Endothelial cell of umbilical vein (primary cell): ENCODE results near the gene PIGV. TPM values are rescaled to one million over a fixed set of nuclear protein-coding genes. Genes with fewer than 3 reads are reported as not detected.

Experiments used
- BruUV-seq: library from RNA; stranded (reverse); fragments of 400-500 nt; replicated peaks from 2 replicates; lab custom pipeline; 2021; lab: Mats Ljungman, UMichigan
- CTCF ChIA-PET: fragments of 300-600, 350-600 bp; sonication (Branson Sonifier 250); formaldehyde crosslinking; loops from one replicate; lab custom pipeline; 2021; ENCODE audit warnings: antibody characterized with exemption, inconsistent platforms; lab: Charles Lee
- POLR2A ChIA-PET: fragments of 300-600, 350-600 bp; sonication (Branson Sonifier 250); formaldehyde crosslinking; loops from one replicate; lab custom pipeline; 2021; ENCODE audit warnings: antibody characterized with exemption, inconsistent platforms; lab: Charles Lee
- DNase-seq: peaks from one replicate; pipeline ENCODE4 v3.0.0-alpha.2; 2011; ENCODE audit warnings: low read depth, low spot score
- FAIRE-seq: peaks from 2 replicates; lab custom pipeline; 2011; peaks lifted over from hg19 to GRCh38; lab: Jason Lieb, UNC
- H2AFZ ChIP-seq: 2 replicates; pipeline ENCODE4 v1.6.0; 2012; ENCODE audit warnings: low read depth, low read length, control low read depth, inconsistent platforms
- H3K27ac ChIP-seq: 2 replicates; pipeline ENCODE4 v1.5.1; 2011; ENCODE audit warnings: low read depth, mild to moderate bottlenecking, control low read depth, low read length, moderate library complexity; ENCODE audit not compliant: insufficient read depth
- H3K27me3 ChIP-seq, 2 experiments: 2 replicates each; pipeline versions ENCODE4 v1.6.0 to v1.6.1; 2011; ENCODE audit warnings: low read length in 2 of 2, mixed read lengths in 1 of 2; ENCODE audit not compliant: control insufficient read depth in 2 of 2, insufficient read depth in 2 of 2
- H3K36me3 ChIP-seq, 2 experiments: 2 replicates in 1 of 2; 3 replicates in 1 of 2; pipeline ENCODE4 v1.5.1; 2011; ENCODE audit warnings: low read length in 2 of 2, mild to moderate bottlenecking in 1 of 2, moderate library complexity in 1 of 2; ENCODE audit not compliant: control insufficient read depth in 2 of 2, insufficient read depth in 2 of 2; ENCODE audit errors: extremely low read depth in 1 of 2
- H3K4me1 ChIP-seq: 3 replicates; pipeline ENCODE4 v1.5.1; 2011; ENCODE audit warnings: mild to moderate bottlenecking, low read length; ENCODE audit not compliant: control insufficient read depth, insufficient read depth; ENCODE audit errors: extremely low read depth
- H3K4me2 ChIP-seq: 2 replicates; pipeline ENCODE4 v1.6.1; 2011; ENCODE audit warnings: low read length, control low read depth, mixed read lengths; ENCODE audit not compliant: insufficient read depth
- H3K4me3 ChIP-seq, 3 experiments: fragments of 200-600 bp in 1 of 3; sonication (generic), shearing (Covaris generic) in 1 of 3; replicated peaks in 1 of 3; 2 replicates each; pipeline ENCODE4 v1.5.1; 2011 to 2016; ENCODE audit warnings: control low read depth in 3 of 3, low read length in 3 of 3, mild to moderate bottlenecking in 2 of 3, inconsistent platforms in 1 of 3, low read depth in 1 of 3, moderate library complexity in 1 of 3; ENCODE audit not compliant: insufficient read depth in 1 of 3
- H3K79me2 ChIP-seq: 2 replicates; pipeline ENCODE4 v1.6.0; 2012; ENCODE audit warnings: low read length, inconsistent platforms; ENCODE audit not compliant: control insufficient read depth, insufficient read depth
- H3K9ac ChIP-seq: replicated peaks from 2 replicates; pipeline ENCODE3; 2011; ENCODE audit warnings: low read length, control low read depth; ENCODE audit not compliant: insufficient read depth; ENCODE audit errors: extremely low read depth
- H3K9me1 ChIP-seq: replicated peaks from 3 replicates; pipeline ENCODE4 v1.6.0; 2011; ENCODE audit warnings: mild to moderate bottlenecking, low read length; ENCODE audit not compliant: control insufficient read depth, insufficient read depth; ENCODE audit errors: extremely low read depth
- H3K9me3 ChIP-seq: replicated peaks from 2 replicates; pipeline ENCODE4 v1.5.1; 2012; ENCODE audit warnings: low read length, inconsistent platforms; ENCODE audit not compliant: control insufficient read depth, insufficient read depth
- H4K20me1 ChIP-seq: replicated peaks from 2 replicates; pipeline ENCODE3; 2011; ENCODE audit warnings: mild to moderate bottlenecking, low read length; ENCODE audit not compliant: control insufficient read depth, insufficient read depth; ENCODE audit errors: extremely low read depth
- EZH2 ChIP-seq: IDR thresholded peaks from 2 replicates; pipeline ENCODE4 v1.6.1; 2012; ENCODE audit warnings: borderline replicate concordance, low read depth, mild to moderate bottlenecking, moderate library complexity, low read length, inconsistent platforms; ENCODE audit not compliant: severe bottlenecking
- FOS ChIP-seq: IDR thresholded peaks from 2 replicates; pipeline ENCODE4 v1.6.1; 2011; ENCODE audit warnings: mild to moderate bottlenecking, low read length, moderate library complexity, borderline replicate concordance; ENCODE audit not compliant: insufficient read depth
- GATA2 ChIP-seq: IDR thresholded peaks from 2 replicates; pipeline ENCODE4 v1.7.0; 2011; ENCODE audit warnings: low read depth, mild to moderate bottlenecking, moderate library complexity, mixed read lengths, low read length; ENCODE audit not compliant: insufficient read length, insufficient read depth
- JUN ChIP-seq: IDR thresholded peaks from 2 replicates; pipeline ENCODE4 v1.6.1; 2011; ENCODE audit warnings: borderline replicate concordance, low read depth; ENCODE audit not compliant: insufficient read length, insufficient read depth
- MYC ChIP-seq: IDR thresholded peaks from one replicate; pipeline ENCODE4 v1.6.1; 2011; ENCODE audit warnings: mild to moderate bottlenecking, low read depth, low read length
- POLR2A ChIP-seq: IDR thresholded peaks from 2 replicates; pipeline ENCODE4 v1.6.1; 2012; ENCODE audit warnings: low read depth, mild to moderate bottlenecking, control low read depth, low read length
- POLR2AphosphoS5 ChIP-seq: IDR thresholded peaks from 2 replicates; pipeline ENCODE4 v1.6.1; 2012; ENCODE audit warnings: low read depth, mild to moderate bottlenecking, control low read depth, low read length, moderate library complexity; ENCODE audit not compliant: insufficient read depth
- dilution Hi-C: fragments of 300-500 bp; cut with MboI; formaldehyde crosslinking; loops from one replicate; pipeline ENCODE4 v1.15.0; 2019; ENCODE audit warnings: low sequenced_read_pairs; ENCODE audit not compliant: extremely low pct_ligation_motif_present
- intact Hi-C: fragments of 100-400 bp; cut with micrococcal nuclease; formaldehyde crosslinking; loops from one replicate; pipeline ENCODE4 v1.10.0; 2022
- polyA plus RNA-seq, 4 experiments: library from polyadenylated mRNA; depleted of rRNA in 3 of 4; stranded (reverse) in 3 of 4; unstranded in 1 of 4; fragments of >200 nt; gene quantifications; 2 replicates each; pipeline versions ENCODE4 v1.2.1 to v1.2.3, GENCODE V29; 2011 to 2012; ENCODE audit warnings: missing spikeins in 1 of 4
- total RNA-seq: library from RNA; stranded (reverse); gene quantifications from 2 replicates; pipeline ENCODE4 v1.2.3, GENCODE V29; 2021
- TF ChIP-seq, protein P1 (sequence below), 2 donors: IDR thresholded peaks; 1 replicate in 1 of 2; 2 replicates in 1 of 2; pipeline ENCODE4 v1.5.1; 2011; ENCODE audit warnings: low read length in 2 of 2, mild to moderate bottlenecking in 2 of 2, moderate library complexity in 2 of 2, control low read depth in 1 of 2, inconsistent platforms in 1 of 2, low read depth in 1 of 2; ENCODE audit not compliant: insufficient read depth in 1 of 2; ENCODE audit errors: extremely low read depth in 1 of 2
- TF ChIP-seq, protein P2 (sequence below): IDR thresholded peaks from 2 replicates; pipeline ENCODE4 v1.6.1; 2011; ENCODE audit not compliant: insufficient read depth, insufficient read length

PIGV gene
- total and polyA plus RNA-seq, 2 donors (not counting 3 experiments of a cell fraction or from before 2014, with no cell fraction given): 7.5 to 11.9 TPM

DNA sequence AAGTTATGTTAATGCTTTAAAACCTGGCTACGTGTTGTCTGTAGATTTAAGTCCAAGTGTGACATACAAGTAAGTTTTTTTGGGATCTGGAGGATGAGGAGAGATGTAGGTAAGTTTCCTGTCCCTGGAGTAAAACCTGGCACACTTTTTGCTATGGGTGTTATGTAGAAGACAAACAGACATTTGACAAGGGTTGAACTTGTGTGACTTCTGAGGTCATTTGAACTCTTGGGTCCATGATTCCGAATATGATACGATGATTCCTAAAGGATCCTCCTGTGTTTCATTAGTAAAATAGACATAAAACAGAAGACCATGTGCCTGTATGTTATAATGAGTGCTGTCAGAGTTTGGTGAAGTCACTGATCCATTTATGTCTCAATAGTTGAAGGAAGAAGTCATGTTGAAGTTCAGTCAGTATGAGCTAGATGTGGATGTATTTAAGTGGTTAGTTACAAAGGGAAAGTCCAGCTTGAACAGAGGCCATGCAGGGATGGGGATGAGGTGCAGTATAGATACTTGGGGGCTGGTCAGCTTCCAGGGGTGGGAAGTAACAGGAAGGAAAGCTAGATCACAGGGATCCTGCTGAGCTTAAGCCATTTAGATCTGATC is 47.6 kb upstream of the PIGV start:
- Histone ChIP-seq H3K9me1 (no peaks in the 10 kb centered on the region), H3K27ac (no peak overlapping the region), H3K4me3 (no peak overlapping the region), H4K20me1 (no peaks in the 10 kb centered on the region), H3K4me1 (peaks cover 20% of the 10 kb centered on the region), H3K4me2 (no peak overlapping the region), H3K79me2 (peaks cover 43% of the 10 kb centered on the region), H3K9ac (no peak overlapping the region), H2AFZ (no peak overlapping the region), H3K9me3 (no peaks in the 10 kb centered on the region), H3K27me3 (no peaks in the 10 kb centered on the region), H3K36me3 (peaks cover 4 to 10% of the 10 kb centered on the region in 2 experiments)
- FAIRE-seq: no peak
- DNase-seq: no peak
- intact Hi-C loops (no loop called here), dilution Hi-C loops (no loop called here)
- POLR2A ChIA-PET: interaction anchor here (0.5 kb wide), 1 partner anchor 796 kb away, joined by 4 read pairs; no protein-coding TSS in a partner anchor
- TF ChIP-seq POLR2A (no peak), FOS (no peak)
- CTCF ChIA-PET: interaction anchor here (1.0 to 1.5 kb wide), 3 partner anchors 13 to 138 kb away, joined by 3 read pairs; no protein-coding TSS in a partner anchor
- BruUV-seq: no TSS peak

DNA sequence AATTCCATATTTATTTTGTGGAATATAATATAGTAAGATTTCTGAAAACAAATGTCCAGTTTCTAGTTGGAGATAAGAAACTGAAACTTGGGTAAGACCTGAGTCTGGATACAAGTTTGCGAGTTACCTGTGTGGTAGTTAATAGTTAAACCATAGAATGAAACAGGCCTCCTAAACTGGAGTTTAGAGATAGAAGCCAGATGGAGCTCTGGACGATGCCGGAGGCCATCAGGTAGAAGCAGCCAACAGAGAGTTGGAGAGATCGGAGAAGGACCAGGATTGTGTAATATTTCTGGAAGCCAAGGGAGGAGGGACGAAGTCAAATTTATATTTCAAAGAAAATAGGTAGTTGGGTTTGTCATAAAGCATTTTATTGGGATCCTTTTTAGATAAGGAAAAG is 46.8 kb upstream of the PIGV start:
- Histone ChIP-seq H3K9me1 (no peaks in the 10 kb centered on the region), H3K27me3 (no peaks in the 10 kb centered on the region), H3K9ac (no peak overlapping the region), H3K79me2 (peaks cover 44% of the 10 kb centered on the region), H3K36me3 (peaks cover 0 to 7% of the 10 kb centered on the region in 2 experiments), H3K9me3 (no peaks in the 10 kb centered on the region), H3K4me2 (no peak overlapping the region), H4K20me1 (no peaks in the 10 kb centered on the region), H3K27ac (no peak overlapping the region), H3K4me3 (no peak overlapping the region), H3K4me1 (peaks cover 27% of the 10 kb centered on the region), H2AFZ (no peak overlapping the region)
- TF ChIP-seq, protein P1, sequence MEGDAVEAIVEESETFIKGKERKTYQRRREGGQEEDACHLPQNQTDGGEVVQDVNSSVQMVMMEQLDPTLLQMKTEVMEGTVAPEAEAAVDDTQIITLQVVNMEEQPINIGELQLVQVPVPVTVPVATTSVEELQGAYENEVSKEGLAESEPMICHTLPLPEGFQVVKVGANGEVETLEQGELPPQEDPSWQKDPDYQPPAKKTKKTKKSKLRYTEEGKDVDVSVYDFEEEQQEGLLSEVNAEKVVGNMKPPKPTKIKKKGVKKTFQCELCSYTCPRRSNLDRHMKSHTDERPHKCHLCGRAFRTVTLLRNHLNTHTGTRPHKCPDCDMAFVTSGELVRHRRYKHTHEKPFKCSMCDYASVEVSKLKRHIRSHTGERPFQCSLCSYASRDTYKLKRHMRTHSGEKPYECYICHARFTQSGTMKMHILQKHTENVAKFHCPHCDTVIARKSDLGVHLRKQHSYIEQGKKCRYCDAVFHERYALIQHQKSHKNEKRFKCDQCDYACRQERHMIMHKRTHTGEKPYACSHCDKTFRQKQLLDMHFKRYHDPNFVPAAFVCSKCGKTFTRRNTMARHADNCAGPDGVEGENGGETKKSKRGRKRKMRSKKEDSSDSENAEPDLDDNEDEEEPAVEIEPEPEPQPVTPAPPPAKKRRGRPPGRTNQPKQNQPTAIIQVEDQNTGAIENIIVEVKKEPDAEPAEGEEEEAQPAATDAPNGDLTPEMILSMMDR (IDR thresholded peaks at IDR 0.05; ENCODE audit: extremely low read depth in 1 of 2, insufficient read depth in 1 of 2, low read depth in 1 of 2, low read length in 2 of 2): no peak
- TF ChIP-seq MYC (no peak), EZH2 (no peak), POLR2A (no peak), GATA2 (no peak), JUN (no peak), FOS (no peak), POLR2AphosphoS5 (no peak)
- TF ChIP-seq, protein P2, sequence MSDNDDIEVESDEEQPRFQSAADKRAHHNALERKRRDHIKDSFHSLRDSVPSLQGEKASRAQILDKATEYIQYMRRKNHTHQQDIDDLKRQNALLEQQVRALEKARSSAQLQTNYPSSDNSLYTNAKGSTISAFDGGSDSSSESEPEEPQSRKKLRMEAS: no peak
- ChIA-PET CTCF (interaction anchor here (1.0 to 1.6 kb wide), 4 partner anchors 13 to 139 kb away, joined by 3 to 4 read pairs (median 3); no protein-coding TSS in a partner anchor), POLR2A (no interaction called here)
- FAIRE-seq: no peak
- DNase-seq: no peak
- intact Hi-C loops: no loop called here
- dilution Hi-C loops: no loop called here
- no TSS peak for BruUV-seq
